ENCODE measurements around the gene FFAR3.

FFAR3 gene

DNA sequence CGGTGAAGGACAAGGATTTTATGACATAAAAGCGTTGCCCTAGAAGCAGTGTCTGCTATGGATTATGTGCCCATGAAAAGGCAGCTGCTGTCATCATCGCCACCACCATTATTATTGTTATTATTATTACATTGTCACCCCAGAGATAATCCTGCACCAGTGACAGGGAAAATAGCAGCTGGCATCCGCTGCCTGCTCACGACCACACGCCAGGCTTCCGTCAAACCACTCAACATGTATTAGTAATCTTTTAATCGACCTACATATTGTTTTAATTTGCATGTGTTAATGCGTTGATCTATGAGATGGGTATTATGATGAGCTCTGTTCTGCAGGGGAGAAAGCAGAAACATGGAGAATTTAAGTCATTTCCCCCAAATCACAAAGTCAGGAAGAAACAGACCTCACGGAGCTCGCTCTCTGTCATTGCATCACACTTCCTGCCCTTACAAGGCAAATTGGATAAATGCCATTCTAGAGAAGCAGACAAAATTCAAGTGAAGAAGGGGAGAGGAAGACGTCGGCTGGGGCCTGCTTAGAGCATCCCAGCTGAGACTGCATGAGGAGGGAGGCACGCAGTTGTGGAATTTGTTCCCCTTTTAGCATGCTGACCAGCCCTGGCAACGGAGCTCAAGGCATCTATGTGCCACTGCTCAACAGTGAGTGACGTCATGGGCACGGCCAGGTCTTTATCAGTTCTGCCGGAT, at the start of gene FFAR3:
FFAR3 (plus strand) TSS at position 594 of the 707 bp plus-strand sequence. CDS start 431 bp downstream, outside the sequence.
- DNase-seq (ENCODE audit: low read depth in 2 of 2), result no peak

DNA sequence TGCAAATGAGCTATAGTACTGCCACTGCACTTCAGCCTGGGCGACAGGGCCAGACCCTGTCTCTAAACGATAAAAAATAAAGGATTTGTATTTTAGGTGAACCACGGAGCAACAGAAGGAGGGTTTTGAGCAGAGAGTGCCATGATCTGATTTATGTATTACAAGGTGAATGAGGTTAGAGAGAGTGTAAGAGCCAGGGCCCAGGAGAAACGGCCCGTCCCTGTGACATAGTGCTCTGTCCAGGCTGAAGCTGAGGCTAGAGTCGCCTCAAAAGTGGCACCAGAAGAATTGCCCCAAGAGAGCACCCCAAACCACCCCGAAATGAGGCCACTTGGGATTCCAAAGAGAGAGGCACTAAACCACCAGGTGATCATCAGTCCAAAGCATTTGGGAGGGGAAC, 49.4 kb upstream of the FFAR3 start:
- DNase-seq (ENCODE audit: low read depth in 2 of 2), result no peak

GRCh38 chr19:35309481-35310279, 48.6 kb upstream of the FFAR3 start:
- DNase-seq (ENCODE audit: low read depth in 2 of 2), result no peak

DNA sequence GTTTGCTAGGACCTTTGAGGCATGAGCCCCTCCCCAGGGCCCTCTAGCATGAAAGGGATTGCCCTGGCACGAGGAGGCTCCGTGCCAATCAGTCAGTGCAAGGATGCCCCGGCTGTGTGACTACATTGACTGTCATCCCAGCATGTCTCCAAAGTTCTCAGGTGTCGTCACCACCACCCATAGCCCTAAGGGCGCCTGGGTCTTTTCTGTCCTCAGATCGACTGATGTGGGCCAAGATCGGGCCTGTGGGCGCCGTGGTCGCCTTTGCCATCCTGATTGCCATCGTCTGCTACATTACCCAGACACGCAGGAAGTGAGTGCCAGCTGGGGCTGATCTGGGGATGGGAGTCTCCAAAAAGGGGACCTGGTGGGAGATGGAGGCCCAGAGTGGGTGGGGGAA, 47.9 kb upstream of the FFAR3 start:
- DNase-seq (ENCODE audit: low read depth in 2 of 2), result no peak

- no peak for DNase-seq (ENCODE audit: low read depth in 2 of 2)
Measured at GRCh38 chr19:35310811-35311465, 47.3 kb upstream of the FFAR3 start.

- no peak for DNase-seq (ENCODE audit: low read depth in 2 of 2)
Measured at GRCh38 chr19:35311901-35312665, 46.2 kb upstream of the FFAR3 start.

- DNase-seq (ENCODE audit: low read depth in 2 of 2), result no peak
Measured at GRCh38 chr19:35313587-35313986, 44.7 kb upstream of the FFAR3 start.

GRCh38 chr19:35314031-35314430, 44.2 kb upstream of the FFAR3 start:
- no peak for DNase-seq (ENCODE audit: low read depth in 2 of 2)

DNA sequence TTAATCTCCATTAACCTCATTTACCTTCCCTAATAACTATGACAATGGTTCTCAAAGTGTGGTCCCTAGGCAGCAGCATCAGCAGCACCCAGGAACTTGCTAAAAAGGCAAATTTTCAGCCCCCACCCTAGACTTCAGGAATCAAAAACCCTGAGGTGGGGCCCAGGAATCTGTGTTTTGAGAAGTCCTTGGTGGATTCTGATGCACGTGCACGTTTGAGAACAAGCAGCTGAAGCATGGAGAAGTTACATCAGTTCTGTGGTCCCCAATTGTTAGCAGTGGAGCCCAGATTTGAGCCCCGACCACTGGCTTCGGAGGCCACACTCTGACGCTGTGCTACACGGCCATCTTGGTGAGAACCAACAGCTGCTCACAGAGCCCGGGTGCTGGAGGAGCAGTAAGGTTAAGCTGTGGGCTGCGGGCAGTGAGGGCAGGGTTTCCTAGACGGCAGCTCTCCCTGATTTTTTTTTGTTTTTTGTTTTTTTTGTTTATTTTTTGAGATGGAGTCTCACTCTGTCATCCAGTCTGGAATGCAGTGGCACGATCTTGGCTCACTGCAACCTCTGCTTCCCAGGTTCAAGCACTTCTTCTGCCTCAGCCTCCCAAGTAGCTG, 43.3 kb upstream of the FFAR3 start:
- no peak for DNase-seq (ENCODE audit: low read depth in 2 of 2)

DNA sequence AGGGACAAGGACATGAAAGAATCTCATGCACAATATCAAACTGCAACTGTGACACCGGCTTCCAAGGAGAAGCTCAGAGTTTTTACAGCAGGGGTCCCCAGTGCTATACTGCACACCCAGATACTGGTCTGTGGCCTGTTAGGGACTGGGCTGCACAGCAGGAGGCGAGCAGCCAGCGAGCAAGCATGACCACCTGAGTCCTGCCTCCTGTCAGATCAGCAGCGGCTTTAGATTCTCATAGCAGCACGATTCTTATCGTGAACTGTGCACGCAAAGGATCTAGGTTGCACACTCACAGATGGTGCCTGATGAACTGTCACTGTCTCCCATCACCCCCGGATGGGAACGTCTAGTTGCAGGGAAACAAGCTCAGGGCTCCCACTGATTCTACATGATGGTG, 42.4 kb upstream of the FFAR3 start:
- DNase-seq (ENCODE audit: low read depth in 2 of 2), result no peak

DNA sequence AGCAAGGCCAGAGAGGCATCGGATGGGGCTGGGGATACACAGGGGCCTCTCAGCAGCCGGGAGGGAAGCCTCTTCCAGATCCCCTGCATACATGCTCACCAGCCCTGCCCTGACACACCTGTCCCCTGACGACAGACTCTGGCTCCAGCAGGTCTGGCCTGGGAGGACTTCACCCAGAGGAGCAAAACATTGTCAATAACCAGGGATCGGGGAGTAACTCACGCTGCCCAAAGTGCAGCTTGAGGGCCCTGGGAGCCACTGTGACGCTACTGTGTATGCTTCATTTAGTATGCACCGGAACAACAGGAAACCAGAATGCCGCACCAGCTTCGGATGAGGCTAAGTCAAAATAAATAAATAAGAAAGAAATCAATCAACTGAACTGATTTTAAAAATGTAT, 41.7 kb upstream of the FFAR3 start:
- no peak for DNase-seq (ENCODE audit: low read depth in 2 of 2)

DNA sequence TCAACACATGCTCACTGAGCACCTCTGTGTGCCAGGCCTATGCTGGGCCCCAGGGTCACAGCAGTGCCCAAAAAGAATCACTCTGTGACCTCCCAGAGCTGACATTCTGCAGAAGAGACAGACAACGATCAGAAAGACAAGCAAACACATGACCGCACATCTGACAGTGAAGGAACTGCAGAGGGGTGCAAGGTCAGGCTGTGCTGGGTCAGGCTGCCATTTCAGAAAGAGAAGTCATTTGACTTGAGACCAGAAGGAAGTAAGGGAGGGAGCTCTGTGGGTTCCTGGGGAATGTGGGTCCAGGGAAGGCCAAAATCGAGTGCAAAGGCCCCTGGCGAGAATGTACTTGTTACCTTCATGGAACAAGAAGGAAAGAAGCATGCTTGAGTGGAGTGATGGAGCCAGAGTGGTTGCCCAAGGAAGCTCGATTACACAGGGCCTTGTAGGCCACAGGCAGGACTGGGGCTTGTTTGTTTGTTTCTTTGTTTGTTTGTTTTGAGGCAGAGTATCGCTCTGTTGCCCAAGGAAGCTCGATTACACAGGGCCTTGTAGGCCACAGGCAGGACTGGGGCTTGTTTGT, 40.7 kb upstream of the FFAR3 start:
- DNase-seq (ENCODE audit: low read depth in 2 of 2), result no peak

GRCh38 chr19:35318679-35319448, 39.4 kb upstream of the FFAR3 start:
- no peak for DNase-seq (ENCODE audit: low read depth in 2 of 2)

- no peak for DNase-seq (ENCODE audit: low read depth in 2 of 2)
Measured at GRCh38 chr19:35320065-35320713, 38.1 kb upstream of the FFAR3 start.

DNA sequence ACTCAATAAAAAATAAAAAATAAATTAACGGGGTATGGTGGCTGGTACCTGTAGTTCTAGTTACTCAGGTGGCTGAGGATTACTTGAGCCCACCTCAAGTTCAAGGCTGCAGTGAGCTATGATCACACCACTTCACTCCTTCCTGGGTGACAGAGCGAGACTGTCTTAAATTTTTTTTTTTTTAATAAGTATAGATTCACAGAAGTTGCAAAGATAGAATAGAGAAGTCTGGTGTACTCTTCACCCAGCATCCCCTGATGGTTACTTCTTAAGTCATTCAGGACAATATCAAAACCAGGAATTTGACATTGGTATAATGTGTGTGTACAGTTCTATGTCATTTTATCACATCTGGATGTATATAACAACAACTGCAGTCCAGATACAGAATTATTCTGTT, 37.0 kb upstream of the FFAR3 start:
- no peak for DNase-seq (ENCODE audit: low read depth in 2 of 2)

- DNase-seq (ENCODE audit: low read depth in 2 of 2), result no peak
Measured at GRCh38 chr19:35322014-35322413, 36.2 kb upstream of the FFAR3 start.

GRCh38 chr19:35327642-35328041, 30.6 kb upstream of the FFAR3 start:
- no peak for DNase-seq (ENCODE audit: low read depth in 2 of 2)

- DNase-seq (ENCODE audit: low read depth in 2 of 2), result no peak
Measured at GRCh38 chr19:35328851-35329285, 29.4 kb upstream of the FFAR3 start, which contains the start of gene CD22. CD22 (plus strand) TSS chr19:35329187; CDS start chr19:35332041, 2,854 bp downstream.

- no peak for DNase-seq (ENCODE audit: low read depth in 2 of 2)
Measured at GRCh38 chr19:35329323-35329722, 28.9 kb upstream of the FFAR3 start.

DNA sequence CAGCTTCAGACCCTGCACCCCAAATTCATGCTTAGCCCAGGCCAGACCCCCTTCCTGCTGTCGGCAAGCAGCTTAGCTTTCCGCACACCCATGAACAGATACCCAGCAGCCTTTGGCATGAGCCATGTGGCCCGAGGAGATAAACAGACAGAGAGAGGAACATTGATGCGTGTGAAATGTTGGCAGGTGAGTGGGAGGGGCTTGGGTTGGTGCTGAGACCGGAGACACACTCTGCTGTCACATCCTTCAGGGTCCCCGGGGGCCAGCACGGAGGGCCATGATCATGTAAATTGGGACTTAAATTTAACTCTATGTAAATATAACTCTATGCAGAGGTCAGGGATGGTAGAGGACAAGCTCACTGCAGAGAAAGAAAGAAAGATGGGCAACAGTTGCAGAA, 27.8 kb upstream of the FFAR3 start:
- no peak for DNase-seq (ENCODE audit: low read depth in 2 of 2)
